Glutamatergic neuron (in vitro differentiated cells): Measurements from ENCODE around the gene GRM3. TPM values are rescaled to one million over a fixed set of nuclear protein-coding genes. Genes with fewer than 3 reads are reported as not detected.

Experiments used
- DNase-seq: peaks from one replicate; pipeline ENCODE4 v3.0.0; 2022
- H3K27ac Mint-ChIP-seq: one replicate; pipeline ENCODE4 v1.8.0; 2020; ENCODE audit warnings: mild to moderate bottlenecking, mixed read lengths, inconsistent platforms; ENCODE audit not compliant: unreplicated experiment
- H3K27me3 Mint-ChIP-seq: one replicate; pipeline ENCODE4 v1.8.0; 2020; ENCODE audit warnings: mild to moderate bottlenecking, moderate library complexity, mixed read lengths, inconsistent platforms; ENCODE audit not compliant: unreplicated experiment
- H3K36me3 Mint-ChIP-seq: one replicate; pipeline ENCODE4 v1.8.0; 2020; ENCODE audit warnings: mild to moderate bottlenecking, mixed read lengths, inconsistent platforms; ENCODE audit not compliant: unreplicated experiment
- H3K4me1 Mint-ChIP-seq: one replicate; pipeline ENCODE4 v1.8.0; 2020; ENCODE audit warnings: mild to moderate bottlenecking, low read depth, mixed read lengths, inconsistent platforms; ENCODE audit not compliant: unreplicated experiment
- H3K4me3 Mint-ChIP-seq: one replicate; pipeline ENCODE4 v1.8.0; 2020; ENCODE audit warnings: mild to moderate bottlenecking, mixed read lengths, inconsistent platforms; ENCODE audit not compliant: unreplicated experiment
- H3K9me3 Mint-ChIP-seq: one replicate; pipeline ENCODE4 v1.8.0; 2020; ENCODE audit warnings: mild to moderate bottlenecking, moderate library complexity, mixed read lengths, inconsistent platforms; ENCODE audit not compliant: unreplicated experiment
- CTCF ChIP-seq: fragments of 200-600 bp; sonication (generic); IDR thresholded peaks from one replicate; pipeline ENCODE4 v1.5.0; 2021; ENCODE audit not compliant: partially characterized antibody, unreplicated experiment
- total RNA-seq: library from RNA; stranded (reverse); fragmentation: NEBNext Ultra II Directional; extraction: Animal tissue kit (Norgen Biotek cat#: 25700); gene quantifications from one replicate; pipeline ENCODE4 v1.2.1, GENCODE V29; 2021; ENCODE audit not compliant: unreplicated experiment

GRM3 gene
- total RNA-seq, 1 donor from 2014 or later: not detected

DNA sequence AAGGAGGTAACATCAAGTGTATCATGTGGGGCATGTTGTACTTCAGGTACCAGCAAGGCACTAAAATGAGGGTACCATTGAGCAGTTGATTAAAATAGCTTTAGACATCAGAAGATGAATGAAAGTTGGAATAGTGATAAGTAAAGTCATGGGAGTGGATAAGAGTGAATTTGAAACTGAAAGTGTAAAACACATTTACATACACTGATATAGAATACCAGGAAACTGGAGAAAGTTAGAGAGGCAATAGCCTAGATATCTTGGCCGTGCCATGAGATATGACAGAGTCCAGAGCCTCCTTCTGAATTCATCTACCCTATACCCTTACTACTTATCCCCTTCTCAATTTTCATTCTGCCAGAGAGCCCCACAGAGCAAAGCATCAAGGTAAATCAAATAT lies 76.6 kb downstream of the GRM3 start:
- Mint-ChIP-seq H3K4me1 (no peaks in the 10 kb centered on the region), H3K36me3 (no peaks in the 10 kb centered on the region), H3K27me3 (no peaks in the 10 kb centered on the region), H3K4me3 (no peak overlapping the region), H3K9me3 (no peaks in the 10 kb centered on the region), H3K27ac (no peak overlapping the region)
- no peak for TF ChIP-seq CTCF
- DNase-seq: no peak

GRCh38 chr7:86733783-86734182 lies 90.1 kb downstream of the GRM3 start:
- H3K9me3 Mint-ChIP-seq: peaks cover 4% of the 10 kb centered on the region
- TF ChIP-seq CTCF: no peak
- H3K27me3 Mint-ChIP-seq: no peaks in the 10 kb centered on the region
- no peak for DNase-seq
- peaks cover 8% of the 10 kb centered on the region for H3K36me3 Mint-ChIP-seq
- H3K4me3 Mint-ChIP-seq: no peak overlapping the region
- no peaks in the 10 kb centered on the region for H3K4me1 Mint-ChIP-seq
- no peak overlapping the region for H3K27ac Mint-ChIP-seq

GRCh38 chr7:86745013-86745745 lies 101.5 kb downstream of the GRM3 start:
- H3K9me3 Mint-ChIP-seq: no peaks in the 10 kb centered on the region
- H3K27ac Mint-ChIP-seq: no peak overlapping the region
- TF ChIP-seq CTCF: no peak
- H3K27me3 Mint-ChIP-seq: no peaks in the 10 kb centered on the region
- H3K36me3 Mint-ChIP-seq: no peaks in the 10 kb centered on the region
- H3K4me3 Mint-ChIP-seq: no peak overlapping the region
- H3K4me1 Mint-ChIP-seq: peaks cover 26% of the 10 kb centered on the region
- no peak for DNase-seq

DNA sequence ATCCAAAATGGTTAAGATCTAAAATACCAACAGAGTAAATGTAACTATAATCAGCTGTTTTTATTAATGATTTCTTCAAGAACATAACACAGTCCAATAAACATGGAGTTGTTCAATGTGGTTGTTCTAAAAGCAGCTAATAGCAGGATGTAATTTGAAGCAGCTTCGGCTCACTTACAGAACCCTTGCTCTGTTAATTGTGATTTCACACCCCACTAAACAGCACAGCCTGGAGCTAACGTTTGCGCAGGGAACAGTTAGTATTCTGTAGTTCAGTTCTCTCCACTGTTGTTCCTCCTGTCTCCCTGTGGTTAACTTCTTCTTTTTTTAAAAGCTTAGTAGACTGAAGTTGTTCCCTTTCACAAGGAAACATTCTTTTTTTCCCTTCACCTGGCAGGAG lies 104.0 kb downstream of the GRM3 start:
- no peaks in the 10 kb centered on the region for H3K27me3 Mint-ChIP-seq
- no peak for DNase-seq
- H3K27ac Mint-ChIP-seq: peak overlapping the region; percentile 75
- H3K36me3 Mint-ChIP-seq: no peaks in the 10 kb centered on the region
- peak overlapping the region; percentile 73 for H3K4me3 Mint-ChIP-seq
- H3K4me1 Mint-ChIP-seq: peaks cover 37% of the 10 kb centered on the region
- no peaks in the 10 kb centered on the region for H3K9me3 Mint-ChIP-seq
- TF ChIP-seq CTCF: no peak

- Mint-ChIP-seq H3K4me3 (peak overlapping the region; percentile 73), H3K9me3 (no peaks in the 10 kb centered on the region), H3K27ac (peak overlapping the region; percentile 75), H3K4me1 (peaks cover 37% of the 10 kb centered on the region), H3K36me3 (no peaks in the 10 kb centered on the region), H3K27me3 (no peaks in the 10 kb centered on the region)
- TF ChIP-seq CTCF: no peak
- no peak for DNase-seq
These were observed 104.5 kb downstream of the GRM3 start for GRCh38 chr7:86748201-86748600.
